SU-DHL-6 (cell line): Measurements from ENCODE around the gene PDGFRA.
"Not testable (repeated sequence)": the region's sequence is repeated elsewhere in the genome, so short reads cannot be mapped to it uniquely, and the experiment has no call there.

Experiments used
- EZH2phosphoT487 ChIP-seq: fragments of 200-600 bp; sonication (generic), shearing (Covaris generic); conservative IDR thresholded peaks from 2 replicates; pipeline ENCODE4 v1.6.1; 2018; ENCODE audit warnings: mild to moderate bottlenecking, antibody characterized with exemption, low read length, moderate library complexity, mixed read lengths
- TF ChIP-seq, protein P1 (sequence below): fragments of 200-600 bp; sonication (generic); IDR thresholded peaks from one replicate; pipeline ENCODE4 v1.5.1; 2017; ENCODE audit warnings: antibody characterized with exemption, mild to moderate bottlenecking, low read length, moderate library complexity; ENCODE audit not compliant: insufficient read depth, poor library complexity, severe bottlenecking

DNA sequence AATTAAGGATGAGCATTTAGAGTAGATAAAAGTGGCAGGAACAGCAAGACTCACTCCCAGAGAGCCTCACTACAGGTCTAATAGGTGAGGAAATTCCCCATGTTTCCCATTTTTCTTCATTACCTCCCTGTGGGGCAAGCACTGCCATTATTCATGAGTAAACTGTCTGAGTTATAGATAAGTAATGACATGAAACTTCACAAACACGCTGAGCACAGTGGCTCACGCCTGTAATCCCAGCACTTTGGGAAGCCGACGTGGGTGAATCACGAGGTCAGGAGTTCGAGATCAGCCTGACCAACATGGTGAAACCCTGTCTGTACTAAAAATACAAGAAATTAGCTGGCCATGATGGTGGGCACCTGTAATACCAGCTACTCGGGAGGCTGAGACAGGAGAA lies 7.2 kb downstream of the PDGFRA start:
- TF ChIP-seq EZH2phosphoT487 = not testable (repeated sequence)
- TF ChIP-seq, protein P1, sequence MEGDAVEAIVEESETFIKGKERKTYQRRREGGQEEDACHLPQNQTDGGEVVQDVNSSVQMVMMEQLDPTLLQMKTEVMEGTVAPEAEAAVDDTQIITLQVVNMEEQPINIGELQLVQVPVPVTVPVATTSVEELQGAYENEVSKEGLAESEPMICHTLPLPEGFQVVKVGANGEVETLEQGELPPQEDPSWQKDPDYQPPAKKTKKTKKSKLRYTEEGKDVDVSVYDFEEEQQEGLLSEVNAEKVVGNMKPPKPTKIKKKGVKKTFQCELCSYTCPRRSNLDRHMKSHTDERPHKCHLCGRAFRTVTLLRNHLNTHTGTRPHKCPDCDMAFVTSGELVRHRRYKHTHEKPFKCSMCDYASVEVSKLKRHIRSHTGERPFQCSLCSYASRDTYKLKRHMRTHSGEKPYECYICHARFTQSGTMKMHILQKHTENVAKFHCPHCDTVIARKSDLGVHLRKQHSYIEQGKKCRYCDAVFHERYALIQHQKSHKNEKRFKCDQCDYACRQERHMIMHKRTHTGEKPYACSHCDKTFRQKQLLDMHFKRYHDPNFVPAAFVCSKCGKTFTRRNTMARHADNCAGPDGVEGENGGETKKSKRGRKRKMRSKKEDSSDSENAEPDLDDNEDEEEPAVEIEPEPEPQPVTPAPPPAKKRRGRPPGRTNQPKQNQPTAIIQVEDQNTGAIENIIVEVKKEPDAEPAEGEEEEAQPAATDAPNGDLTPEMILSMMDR = not testable (repeated sequence)
